HUDEP-2 (cell line): ENCODE data around the gene TNFSF13.

ENCODE experiments used
- DNase-seq, 76 experiments: peaks; one replicate each; lab custom pipeline; 2025; ENCODE audit not compliant: unreplicated experiment in 76 of 76; lab: John Stamatoyannopoulos, UW

The TNFSF13 gene

GRCh38 chr17:7558544-7559319 is at the start of gene TNFSF13:
Gene TNFSF13, plus strand, starts transcription at chr17:7558750. Its CDS starts 290 bp downstream, at chr17:7559040.
- peak in 44 of 76 experiments; percentile 15 to 80 (median 42) for DNase-seq

- DNase-seq, result no peak
Measured at GRCh38 chr17:7508846-7509245, 49.7 kb upstream of the TNFSF13 start.

GRCh38 chr17:7509937-7510336 is 48.6 kb upstream of the TNFSF13 start:
- DNase-seq, result peak in 15 of 76 experiments; percentile 6 to 45 (median 23)

GRCh38 chr17:7511108-7511507 is 47.4 kb upstream of the TNFSF13 start:
- no peak for DNase-seq

- no peak for DNase-seq
Measured at GRCh38 chr17:7512105-7512504, 46.4 kb upstream of the TNFSF13 start.

GRCh38 chr17:7512824-7513540 is 45.6 kb upstream of the TNFSF13 start:
- no peak for DNase-seq

GRCh38 chr17:7513850-7514419 is 44.6 kb upstream of the TNFSF13 start:
- DNase-seq, result peak in 27 of 76 experiments; percentile 6 to 77 (median 46)

- DNase-seq, result no peak
Measured at GRCh38 chr17:7515911-7516610, 42.5 kb upstream of the TNFSF13 start.

- peak in 51 of 76 experiments; percentile 3 to 66 (median 30) for DNase-seq
Measured at GRCh38 chr17:7523033-7523432, 35.5 kb upstream of the TNFSF13 start.

GRCh38 chr17:7528842-7529241 is 29.7 kb upstream of the TNFSF13 start:
- DNase-seq, result no peak

GRCh38 chr17:7530023-7530900 is 28.3 kb upstream of the TNFSF13 start:
- DNase-seq, result no peak

GRCh38 chr17:7538050-7538449 is 20.5 kb upstream of the TNFSF13 start:
- no peak for DNase-seq

GRCh38 chr17:7538891-7539545 is 19.5 kb upstream of the TNFSF13 start:
- no peak for DNase-seq

- no peak for DNase-seq
Measured at GRCh38 chr17:7541074-7541621, 17.4 kb upstream of the TNFSF13 start.

GRCh38 chr17:7544911-7545310 is 13.6 kb upstream of the TNFSF13 start:
- no peak for DNase-seq

GRCh38 chr17:7548585-7549400 is 9.8 kb upstream of the TNFSF13 start, which contains the start of gene TNFSF12:
Gene TNFSF12, plus strand, starts transcription at chr17:7549058. Its CDS starts 96 bp downstream, at chr17:7549154.
- DNase-seq, result no peak

GRCh38 chr17:7549401-7550055 is 9.0 kb upstream of the TNFSF13 start:
- DNase-seq, result peak in 1 of 76 experiments; percentile 8

GRCh38 chr17:7550344-7550743 is 8.2 kb upstream of the TNFSF13 start:
- DNase-seq, result no peak
